Caco-2 (cell line): ENCODE results near the gene DPF3. TPM values are rescaled to one million over a fixed set of nuclear protein-coding genes. Genes with fewer than 3 reads are reported as not detected.

Experiments used
- BruUV-seq: library from RNA; stranded (reverse); fragments of 400-500 nt; replicated peaks from 2 replicates; lab custom pipeline; 2021; lab: Mats Ljungman, UMichigan
- CTCF ChIA-PET: fragments of 300-600 bp; sonication (Branson Sonifier 250); formaldehyde crosslinking; loops from one replicate; lab custom pipeline; 2022; ENCODE audit warnings: antibody characterized with exemption; lab: Charles Lee
- POLR2A ChIA-PET: fragments of 300-600 bp; sonication (Branson Sonifier 250); formaldehyde crosslinking; loops from one replicate; lab custom pipeline; 2022; ENCODE audit warnings: antibody characterized with exemption; lab: Charles Lee
- DNase-seq, 2 experiments: peaks; one replicate each; pipeline versions ENCODE4 v3.0.0 to v3.0.0-alpha.2; 2020 to 2022
- H3K27me3 ChIP-seq: replicated peaks from 2 replicates; pipeline ENCODE4 v1.6.0; 2011; ENCODE audit warnings: low read length; ENCODE audit not compliant: control insufficient read depth, insufficient read depth
- H3K36me3 ChIP-seq: 2 replicates; pipeline ENCODE4 v1.5.1; 2011; ENCODE audit warnings: low read length; ENCODE audit not compliant: control insufficient read depth, insufficient read depth
- H3K4me1 ChIP-seq: fragments of 250-450 bp; sonication (Bioruptor Pico); 2 replicates; pipeline ENCODE4 v1.5.1; 2020; ENCODE audit warnings: mild to moderate bottlenecking
- H3K4me3 ChIP-seq: 2 replicates; pipeline ENCODE4 v1.5.1; 2011; ENCODE audit warnings: low read depth, mild to moderate bottlenecking, control low read depth, low read length
- H3K9me3 ChIP-seq: fragments of 250-450 bp; sonication (Bioruptor Pico); 2 replicates; pipeline ENCODE4 v1.5.1; 2020; ENCODE audit warnings: mild to moderate bottlenecking, moderate library complexity
- H3K27ac Mint-ChIP-seq: one replicate; pipeline ENCODE4 v1.8.0; 2022; ENCODE audit warnings: mixed read lengths; ENCODE audit not compliant: unreplicated experiment
- H3K27me3 Mint-ChIP-seq: one replicate; pipeline ENCODE4 v1.8.0; 2022; ENCODE audit warnings: mixed read lengths; ENCODE audit not compliant: insufficient read depth, unreplicated experiment
- H3K36me3 Mint-ChIP-seq: one replicate; pipeline ENCODE4 v1.8.0; 2022; ENCODE audit warnings: mild to moderate bottlenecking, mixed read lengths; ENCODE audit not compliant: insufficient read depth, unreplicated experiment
- H3K4me1 Mint-ChIP-seq: one replicate; pipeline ENCODE4 v1.8.0; 2022; ENCODE audit warnings: low read depth, mixed read lengths; ENCODE audit not compliant: unreplicated experiment
- H3K4me3 Mint-ChIP-seq: one replicate; pipeline ENCODE4 v1.8.0; 2022; ENCODE audit warnings: mild to moderate bottlenecking, moderate library complexity, mixed read lengths; ENCODE audit not compliant: unreplicated experiment
- H3K9me3 Mint-ChIP-seq: one replicate; pipeline ENCODE4 v1.8.0; 2022; ENCODE audit warnings: mixed read lengths; ENCODE audit not compliant: unreplicated experiment
- CTCF ChIP-seq, 2 experiments: fragments of 200-600 bp in 1 of 2; IDR thresholded peaks; 1 replicate in 1 of 2; 2 replicates in 1 of 2; pipeline versions ENCODE4 v1.5.1 to v1.8.0; 2011 to 2022; ENCODE audit warnings: antibody characterized with exemption in 1 of 2, control low read depth in 1 of 2, inconsistent platforms in 1 of 2, low read depth in 1 of 2, low read length in 1 of 2, mild to moderate bottlenecking in 1 of 2, moderate library complexity in 1 of 2; ENCODE audit not compliant: insufficient read depth in 1 of 2, severe bottlenecking in 1 of 2, unreplicated experiment in 1 of 2
- intact Hi-C: fragments of 100-400 bp; cut with micrococcal nuclease; formaldehyde crosslinking; loops from one replicate; pipeline ENCODE4 v1.10.0; 2022; ENCODE audit not compliant: unreplicated experiment
- total RNA-seq: library from RNA; stranded (reverse); gene quantifications from 2 replicates; pipeline ENCODE4 v1.2.3, GENCODE V29; 2022

DPF3 gene
- total RNA-seq, 1 experiment from 2014 or later, result not detected

GRCh38 chr14:72809063-72809462, 84.8 kb downstream of the DPF3 start:
- H3K27me3 Mint-ChIP-seq, result peaks cover 9% of the 10 kb centered on the region
- intact Hi-C loops, result no loop called here

GRCh38 chr14:72808564-72808963, 85.3 kb downstream of the DPF3 start:
- intact Hi-C loops, result no loop called here
- POLR2A ChIA-PET, result no interaction called here
- H3K4me3 Mint-ChIP-seq, result no peak overlapping the region

More at GRCh38 chr14:72809063-72809462, 84.8 kb downstream of the DPF3 start:
- no peaks in the 10 kb centered on the region for H3K9me3 ChIP-seq
- no peak for TF ChIP-seq CTCF (IDR thresholded peaks at IDR 0.05; ENCODE audit: insufficient read depth in 1 of 2, low read depth in 1 of 2, low read length in 1 of 2, severe bottlenecking in 1 of 2, unreplicated experiment in 1 of 2)
- ChIA-PET POLR2A (no interaction called here), CTCF (no interaction called here)
- Mint-ChIP-seq H3K27ac (no peak overlapping the region), H3K4me1 (no peaks in the 10 kb centered on the region), H3K36me3 (no peaks in the 10 kb centered on the region), H3K9me3 (no peaks in the 10 kb centered on the region), H3K4me3 (no peak overlapping the region)
- BruUV-seq, result no TSS peak
- H3K27me3 ChIP-seq, result no peaks in the 10 kb centered on the region
- no peaks in the 10 kb centered on the region for H3K4me1 ChIP-seq
- H3K4me3 ChIP-seq, result no peak overlapping the region
- DNase-seq, result no peak
- no peaks in the 10 kb centered on the region for H3K36me3 ChIP-seq

GRCh38 chr14:72802588-72802946, 91.3 kb downstream of the DPF3 start:
- Mint-ChIP-seq H3K36me3 (no peaks in the 10 kb centered on the region), H3K9me3 (no peaks in the 10 kb centered on the region), H3K4me1 (no peaks in the 10 kb centered on the region), H3K4me3 (no peak overlapping the region), H3K27ac (no peak overlapping the region), H3K27me3 (peaks cover 4% of the 10 kb centered on the region)
- CTCF ChIA-PET, result no interaction called here
- BruUV-seq, result no TSS peak
- Histone ChIP-seq H3K27me3 (no peaks in the 10 kb centered on the region), H3K9me3 (no peaks in the 10 kb centered on the region), H3K4me1 (no peaks in the 10 kb centered on the region), H3K36me3 (no peaks in the 10 kb centered on the region), H3K4me3 (no peak overlapping the region)
- intact Hi-C loops, result no loop called here
- no peak for TF ChIP-seq CTCF (IDR thresholded peaks at IDR 0.05; ENCODE audit: insufficient read depth in 1 of 2, low read depth in 1 of 2, low read length in 1 of 2, severe bottlenecking in 1 of 2, unreplicated experiment in 1 of 2)
- DNase-seq, result no peak
- POLR2A ChIA-PET, result no interaction called here

More at GRCh38 chr14:72808564-72808963, 85.3 kb downstream of the DPF3 start:
- H3K36me3 ChIP-seq, result no peaks in the 10 kb centered on the region
- Mint-ChIP-seq H3K4me1 (no peaks in the 10 kb centered on the region), H3K9me3 (no peaks in the 10 kb centered on the region), H3K27ac (no peak overlapping the region), H3K27me3 (peaks cover 9% of the 10 kb centered on the region), H3K36me3 (no peaks in the 10 kb centered on the region)
- H3K4me1 ChIP-seq, result no peaks in the 10 kb centered on the region
- H3K4me3 ChIP-seq, result no peak overlapping the region
- DNase-seq, result no peak
- CTCF ChIA-PET, result no interaction called here
- no TSS peak for BruUV-seq
- TF ChIP-seq CTCF (IDR thresholded peaks at IDR 0.05; ENCODE audit: insufficient read depth in 1 of 2, low read depth in 1 of 2, low read length in 1 of 2, severe bottlenecking in 1 of 2, unreplicated experiment in 1 of 2), result no peak
- H3K27me3 ChIP-seq, result no peaks in the 10 kb centered on the region
- no peaks in the 10 kb centered on the region for H3K9me3 ChIP-seq
